PC-3 (cell line): Measurements from ENCODE around the gene CA10. TPM values are rescaled to one million over a fixed set of nuclear protein-coding genes. Genes with fewer than 3 reads are reported as not detected.

Experiments used
- ATAC-seq: fragments of 200-7000 bp; cut with Tn5 transposase; 2 replicates; pipeline ENCODE4 v1.9.1; 2020; ENCODE audit warnings: mild to moderate bottlenecking, moderate library complexity
- BruUV-seq: library from RNA; stranded (reverse); fragments of 400-500 nt; replicated peaks from 2 replicates; lab custom pipeline; 2021; lab: Mats Ljungman, UMichigan
- CTCF ChIA-PET: fragments of 300-600 bp; sonication (Branson Sonifier 250); formaldehyde crosslinking; loops from one replicate; lab custom pipeline; 2022; ENCODE audit warnings: antibody characterized with exemption; lab: Charles Lee
- POLR2A ChIA-PET: fragments of 300-600 bp; sonication (Branson Sonifier 250); formaldehyde crosslinking; loops from one replicate; lab custom pipeline; 2022; ENCODE audit warnings: antibody characterized with exemption; ENCODE audit not compliant: unreplicated experiment; lab: Charles Lee
- DNase-seq: peaks from one replicate; pipeline ENCODE4 v3.0.0-alpha.2; 2015
- H2AFZ ChIP-seq: fragments of 300-600 bp; sonication (generic); 2 replicates; pipeline ENCODE4 v1.6.0; 2016; ENCODE audit warnings: antibody characterized with exemption, low read length
- H3F3A ChIP-seq: fragments of 300-600 bp; sonication (generic); one replicate; pipeline ENCODE4 v1.6.0; 2017; ENCODE audit warnings: antibody characterized with exemption, low read length, control low read depth, mild to moderate bottlenecking; ENCODE audit not compliant: unreplicated experiment
- H3K27ac ChIP-seq: fragments of 300-600 bp; sonication (generic); 2 replicates; pipeline ENCODE4 v1.5.1; 2016; ENCODE audit warnings: mild to moderate bottlenecking, low read length
- H3K27me3 ChIP-seq: fragments of 300-600 bp; sonication (generic); 2 replicates; pipeline ENCODE4 v1.6.1; 2016; ENCODE audit warnings: low read length, mixed read lengths
- H3K36me3 ChIP-seq: fragments of 300-600 bp; sonication (generic); 2 replicates; pipeline ENCODE4 v1.6.1; 2016; ENCODE audit warnings: low read depth, mixed run types, low read length, mixed read lengths
- H3K4me1 ChIP-seq: fragments of 300-600 bp; sonication (generic); 2 replicates; pipeline ENCODE4 v1.5.1; 2016; ENCODE audit warnings: low read length; ENCODE audit not compliant: insufficient read depth
- H3K4me2 ChIP-seq: fragments of 300-600 bp; sonication (generic); 2 replicates; pipeline ENCODE4 v1.6.0; 2016; ENCODE audit warnings: low read length
- H3K4me3 ChIP-seq: fragments of 300-600 bp; sonication (generic); 2 replicates; pipeline ENCODE4 v1.5.1; 2016; ENCODE audit warnings: mild to moderate bottlenecking, low read length, mixed read lengths
- H3K79me2 ChIP-seq: fragments of 300-600 bp; sonication (generic); 2 replicates; pipeline ENCODE4 v1.6.1; 2017; ENCODE audit warnings: low read length, mixed read lengths
- H3K9ac ChIP-seq: fragments of 300-600 bp; sonication (generic); 2 replicates; pipeline ENCODE4 v1.6.0; 2016; ENCODE audit warnings: mild to moderate bottlenecking, low read length
- H3K9me2 ChIP-seq: fragments of 300-600 bp; sonication (generic); replicated peaks from 2 replicates; pipeline ENCODE4 v1.6.1; 2016; ENCODE audit warnings: mixed run types, low read length, mixed read lengths
- H3K9me3 ChIP-seq: fragments of 300-600 bp; sonication (generic); 2 replicates; pipeline ENCODE4 v1.6.1; 2016; ENCODE audit warnings: low read length, mixed read lengths
- H4K20me1 ChIP-seq: fragments of 300-600 bp; sonication (generic); 2 replicates; pipeline ENCODE4 v1.6.1; 2016; ENCODE audit warnings: low read length, mixed read lengths
- EZH2 ChIP-seq: fragments of 300-600 bp; sonication (generic); IDR thresholded peaks from one replicate; pipeline ENCODE4 v1.6.1; 2017; ENCODE audit warnings: antibody characterized with exemption, mild to moderate bottlenecking, low read length; ENCODE audit not compliant: unreplicated experiment
- EZH2phosphoT487 ChIP-seq: fragments of 300-600 bp; sonication (generic); IDR thresholded peaks from 2 replicates; pipeline ENCODE4 v1.6.1; 2018; ENCODE audit warnings: mild to moderate bottlenecking, antibody characterized with exemption, low read length, borderline replicate concordance
- intact Hi-C: fragments of 100-400 bp; cut with micrococcal nuclease; formaldehyde crosslinking; loops from 2 replicates; pipeline ENCODE4 v1.9.0; 2023
- total RNA-seq: library from RNA; depleted of rRNA; stranded (reverse); fragments of >200 nt; gene quantifications from 2 replicates; pipeline ENCODE4 v1.2.3, GENCODE V29; 2014
- TF ChIP-seq, protein P1 (sequence below): fragments of 300-600 bp; sonication (generic); conservative IDR thresholded peaks from 2 replicates; pipeline ENCODE4 v1.5.1; 2017; ENCODE audit warnings: antibody characterized with exemption, low read depth, mild to moderate bottlenecking, low read length

The CA10 gene
- total RNA-seq, 1 experiment from 2014 or later = not detected

DNA sequence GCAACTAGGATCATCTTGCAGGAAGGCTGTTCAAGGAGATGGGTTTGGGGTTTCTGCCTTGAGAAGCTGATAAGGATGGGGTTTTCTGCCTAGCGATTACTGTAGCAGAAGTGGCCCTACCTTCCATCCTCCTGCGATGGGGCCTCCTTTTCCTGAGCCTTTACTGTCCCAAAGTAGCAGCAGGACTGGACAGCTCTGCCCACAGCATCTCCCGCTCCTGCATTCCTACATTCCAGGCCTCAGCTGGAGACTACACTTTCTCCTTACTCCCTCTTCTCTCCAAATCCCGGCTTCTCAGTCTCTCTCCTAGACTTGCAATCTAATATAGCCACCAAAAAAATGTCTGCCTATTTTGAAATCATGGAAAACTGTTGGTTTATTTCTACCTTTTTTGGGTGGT lies 355.4 kb downstream of the CA10 start:
- Histone ChIP-seq H3K79me2 (no peaks in the 10 kb centered on the region), H4K20me1 (no peaks in the 10 kb centered on the region), H3K27ac (no peak overlapping the region), H3F3A (no peaks in the 10 kb centered on the region), H3K4me3 (no peak overlapping the region), H2AFZ (no peak overlapping the region), H3K36me3 (no peaks in the 10 kb centered on the region), H3K9me2 (no peaks in the 10 kb centered on the region), H3K27me3 (no peaks in the 10 kb centered on the region), H3K9me3 (no peaks in the 10 kb centered on the region), H3K9ac (no peak overlapping the region), H3K4me1 (no peaks in the 10 kb centered on the region), H3K4me2 (no peak overlapping the region)
- intact Hi-C loops = no loop called here
- no peak for ATAC-seq
- BruUV-seq = no TSS peak
- CTCF ChIA-PET = no interaction called here
- POLR2A ChIA-PET = no interaction called here
- TF ChIP-seq, protein P1, sequence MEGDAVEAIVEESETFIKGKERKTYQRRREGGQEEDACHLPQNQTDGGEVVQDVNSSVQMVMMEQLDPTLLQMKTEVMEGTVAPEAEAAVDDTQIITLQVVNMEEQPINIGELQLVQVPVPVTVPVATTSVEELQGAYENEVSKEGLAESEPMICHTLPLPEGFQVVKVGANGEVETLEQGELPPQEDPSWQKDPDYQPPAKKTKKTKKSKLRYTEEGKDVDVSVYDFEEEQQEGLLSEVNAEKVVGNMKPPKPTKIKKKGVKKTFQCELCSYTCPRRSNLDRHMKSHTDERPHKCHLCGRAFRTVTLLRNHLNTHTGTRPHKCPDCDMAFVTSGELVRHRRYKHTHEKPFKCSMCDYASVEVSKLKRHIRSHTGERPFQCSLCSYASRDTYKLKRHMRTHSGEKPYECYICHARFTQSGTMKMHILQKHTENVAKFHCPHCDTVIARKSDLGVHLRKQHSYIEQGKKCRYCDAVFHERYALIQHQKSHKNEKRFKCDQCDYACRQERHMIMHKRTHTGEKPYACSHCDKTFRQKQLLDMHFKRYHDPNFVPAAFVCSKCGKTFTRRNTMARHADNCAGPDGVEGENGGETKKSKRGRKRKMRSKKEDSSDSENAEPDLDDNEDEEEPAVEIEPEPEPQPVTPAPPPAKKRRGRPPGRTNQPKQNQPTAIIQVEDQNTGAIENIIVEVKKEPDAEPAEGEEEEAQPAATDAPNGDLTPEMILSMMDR = no peak
- TF ChIP-seq EZH2 (no peak), EZH2phosphoT487 (no peak)
- DNase-seq = no peak

DNA sequence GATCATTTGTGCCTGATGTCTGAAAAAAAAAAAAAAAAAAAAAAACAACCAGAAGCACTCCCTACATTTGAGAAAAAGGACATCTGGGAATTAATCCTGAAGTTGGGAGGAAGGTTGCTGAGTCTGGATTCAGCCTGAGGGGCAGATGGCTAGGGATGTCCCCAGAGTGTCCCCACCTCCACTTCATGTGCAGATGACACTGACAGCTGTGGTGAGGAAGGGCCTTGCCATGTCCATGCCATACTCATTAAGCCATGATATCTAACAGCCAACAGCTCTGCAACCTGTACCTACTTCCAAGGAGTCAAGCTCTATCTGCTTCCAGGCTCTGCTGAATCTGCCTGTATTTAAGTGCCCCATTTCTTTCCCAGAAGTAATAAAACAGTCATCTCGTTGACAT lies 356.0 kb downstream of the CA10 start:
- ChIA-PET CTCF (no interaction called here), POLR2A (no interaction called here)
- no peak for DNase-seq
- H3K9ac ChIP-seq = no peak overlapping the region
- no peak overlapping the region for H3K4me2 ChIP-seq
- intact Hi-C loops = no loop called here
- BruUV-seq = no TSS peak
- no peak overlapping the region for H2AFZ ChIP-seq
- H3K9me2 ChIP-seq = no peaks in the 10 kb centered on the region
- H3K27ac ChIP-seq = no peak overlapping the region
- no peak for ATAC-seq
- no peaks in the 10 kb centered on the region for H3K79me2 ChIP-seq
- no peaks in the 10 kb centered on the region for H4K20me1 ChIP-seq
- H3K4me3 ChIP-seq = no peak overlapping the region
- H3F3A ChIP-seq = no peaks in the 10 kb centered on the region
- H3K27me3 ChIP-seq = no peaks in the 10 kb centered on the region
- no peaks in the 10 kb centered on the region for H3K9me3 ChIP-seq
- no peaks in the 10 kb centered on the region for H3K36me3 ChIP-seq
- H3K4me1 ChIP-seq = no peaks in the 10 kb centered on the region
- TF ChIP-seq, protein P1 = no peak
- no peak for TF ChIP-seq EZH2phosphoT487
- no peak for TF ChIP-seq EZH2

DNA sequence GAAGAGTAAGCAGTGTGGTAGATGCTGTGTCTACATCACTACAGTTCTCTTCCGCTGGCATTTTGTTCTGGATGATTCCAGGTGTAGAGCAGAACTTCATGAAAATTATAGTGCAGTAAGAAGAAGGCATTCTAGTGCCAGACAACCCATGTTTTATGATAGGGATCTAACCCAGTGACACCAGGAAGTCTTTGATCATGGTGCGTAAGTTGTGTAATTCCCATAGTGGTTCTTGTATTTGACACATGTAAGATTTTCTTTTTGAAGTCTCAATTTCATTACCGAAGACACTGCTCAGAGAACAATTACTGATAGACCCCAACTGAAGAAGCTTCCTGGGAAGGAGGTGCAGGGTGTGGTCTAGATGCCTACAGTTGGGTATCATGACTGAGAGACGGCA lies 356.9 kb downstream of the CA10 start:
- POLR2A ChIA-PET = no interaction called here
- Histone ChIP-seq H2AFZ (no peak overlapping the region), H4K20me1 (no peaks in the 10 kb centered on the region), H3K27ac (no peak overlapping the region), H3K36me3 (no peaks in the 10 kb centered on the region), H3K79me2 (no peaks in the 10 kb centered on the region), H3K9me3 (no peaks in the 10 kb centered on the region), H3K27me3 (no peaks in the 10 kb centered on the region), H3K9ac (no peak overlapping the region), H3K9me2 (no peaks in the 10 kb centered on the region), H3K4me1 (no peaks in the 10 kb centered on the region), H3K4me3 (no peak overlapping the region), H3K4me2 (no peak overlapping the region), H3F3A (no peaks in the 10 kb centered on the region)
- TF ChIP-seq EZH2phosphoT487 = no peak
- no peak for TF ChIP-seq EZH2
- TF ChIP-seq, protein P1 = no peak
- no peak for ATAC-seq
- intact Hi-C loops = no loop called here
- CTCF ChIA-PET = no interaction called here
- no TSS peak for BruUV-seq
- no peak for DNase-seq
